ENCODE data around the gene HBEGF.

DNA sequence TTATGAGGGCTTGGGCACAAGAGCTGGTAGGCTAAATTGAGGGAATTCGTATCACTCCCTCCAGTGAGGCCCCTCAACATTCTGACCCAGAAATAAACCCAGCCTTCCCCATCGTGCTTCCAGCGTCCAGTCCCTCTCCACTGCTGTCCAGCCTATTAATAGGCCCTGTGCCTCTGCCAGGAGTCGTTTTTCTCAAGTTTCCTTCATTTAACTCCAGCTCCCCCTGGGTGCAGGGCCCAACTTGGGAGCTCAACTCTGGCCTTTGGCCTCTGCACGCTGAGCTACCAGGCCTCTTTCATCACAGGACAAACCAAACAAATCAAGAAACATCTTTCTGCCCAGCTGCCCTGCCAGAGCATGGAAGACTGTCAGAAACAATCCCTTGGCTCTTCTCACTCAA, 10.0 kb downstream of the HBEGF start:
- no peak for TF ChIP-seq SP1 (IDR thresholded peaks at IDR 0.05)
- TF ChIP-seq LEF1 (IDR thresholded peaks at IDR 0.05; ENCODE audit: borderline replicate concordance): no peak
- TF ChIP-seq ZNF384 (IDR thresholded peaks at IDR 0.05): no peak
- no peak for TF ChIP-seq FOXM1 (IDR thresholded peaks at IDR 0.05; ENCODE audit: borderline replicate concordance)
- no peak for TF ChIP-seq BHLHE40 (IDR thresholded peaks at IDR 0.05; ENCODE audit: borderline replicate concordance)
- no peak for TF ChIP-seq L3MBTL2 (conservative IDR thresholded peaks at IDR 0.05)
- no peak for TF ChIP-seq ELF4 (IDR thresholded peaks at IDR 0.05)
- no peak for TF ChIP-seq ARNT (IDR thresholded peaks at IDR 0.05)
- no peak for TF ChIP-seq TARDBP (IDR thresholded peaks at IDR 0.05)
- TF ChIP-seq SUZ12 (IDR thresholded peaks at IDR 0.05): no peak
- no peak for TF ChIP-seq FOXK2 (IDR thresholded peaks at IDR 0.05)
- no peak for TF ChIP-seq FOXA1 (IDR thresholded peaks at IDR 0.05)
- TF ChIP-seq, protein P1, sequence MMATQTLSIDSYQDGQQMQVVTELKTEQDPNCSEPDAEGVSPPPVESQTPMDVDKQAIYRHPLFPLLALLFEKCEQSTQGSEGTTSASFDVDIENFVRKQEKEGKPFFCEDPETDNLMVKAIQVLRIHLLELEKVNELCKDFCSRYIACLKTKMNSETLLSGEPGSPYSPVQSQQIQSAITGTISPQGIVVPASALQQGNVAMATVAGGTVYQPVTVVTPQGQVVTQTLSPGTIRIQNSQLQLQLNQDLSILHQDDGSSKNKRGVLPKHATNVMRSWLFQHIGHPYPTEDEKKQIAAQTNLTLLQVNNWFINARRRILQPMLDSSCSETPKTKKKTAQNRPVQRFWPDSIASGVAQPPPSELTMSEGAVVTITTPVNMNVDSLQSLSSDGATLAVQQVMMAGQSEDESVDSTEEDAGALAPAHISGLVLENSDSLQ (IDR thresholded peaks at IDR 0.05): no peak
